Suppressor macrophage treated with lipopolysaccharide for 1 hour (primary cell): ENCODE results near the gene PPOX.

ENCODE experiments used
- DNase-seq, 3 donors: peaks; one replicate each; pipeline ENCODE4 v3.0.0-alpha.2; 2020 to 2022

The PPOX gene

GRCh38 chr1:161153682-161154337, 12.4 kb upstream of the PPOX start, which contains the start of gene UFC1:
Gene UFC1, plus strand, starts transcription at chr1:161153978. Its CDS starts 20 bp downstream, at chr1:161153998.
- DNase-seq: peak; percentile 89 to 91 (median 90)

GRCh38 chr1:161157867-161158266, 8.4 kb upstream of the PPOX start:
- no peak for DNase-seq

- no peak for DNase-seq
Observed at GRCh38 chr1:161158316-161159010, 7.8 kb upstream of the PPOX start.

GRCh38 chr1:161159087-161159912, 6.9 kb upstream of the PPOX start, which contains the start of gene USP21:
Gene USP21, plus strand, starts transcription at chr1:161159500. Its CDS starts 1,141 bp downstream, at chr1:161160641.
- DNase-seq: peak; percentile 94 to 96 (median 96)

- DNase-seq: no peak
Observed at GRCh38 chr1:161159913-161160243, 6.3 kb upstream of the PPOX start.

GRCh38 chr1:161160671-161161145, 5.5 kb upstream of the PPOX start:
- DNase-seq: no peak

GRCh38 chr1:161161652-161162051, 4.6 kb upstream of the PPOX start:
- no peak for DNase-seq

- peak in 1 of 3 donors; percentile 24 for DNase-seq
Observed at GRCh38 chr1:161162052-161162451, 4.2 kb upstream of the PPOX start.

GRCh38 chr1:161162806-161163205, 3.4 kb upstream of the PPOX start:
- DNase-seq: no peak

GRCh38 chr1:161163793-161164192, 2.4 kb upstream of the PPOX start:
- DNase-seq: no peak

- DNase-seq: no peak
Observed at GRCh38 chr1:161164901-161165610, 1.2 kb upstream of the PPOX start.

- peak in 1 of 3 donors; percentile 20 for DNase-seq
Observed at GRCh38 chr1:161166669-161167548, 683 bp downstream of the PPOX start.

GRCh38 chr1:161168906-161169305, 2.7 kb downstream of the PPOX start:
- DNase-seq: no peak

- no peak for DNase-seq
Observed at GRCh38 chr1:161171191-161171590, 5.0 kb downstream of the PPOX start.

GRCh38 chr1:161171696-161172095, 5.5 kb downstream of the PPOX start:
- no peak for DNase-seq

- no peak for DNase-seq
Observed at GRCh38 chr1:161172349-161172748, 6.1 kb downstream of the PPOX start.

GRCh38 chr1:161172776-161173376, 6.7 kb downstream of the PPOX start:
- no peak for DNase-seq

GRCh38 chr1:161173711-161174110, 7.5 kb downstream of the PPOX start:
- no peak for DNase-seq

GRCh38 chr1:161174911-161175310, 8.7 kb downstream of the PPOX start:
- DNase-seq: no peak

- no peak for DNase-seq
Observed at GRCh38 chr1:161175771-161176453, 9.7 kb downstream of the PPOX start.
